Measurements from ENCODE around the gene OR6N2.

Gene OR6N2

GRCh38 chr1:158781104-158781503 is at the start of gene OR6N2:
Gene OR6N2, minus strand, starts transcription at chr1:158781204. Its CDS starts 3,569 bp downstream, at chr1:158777635.
- DNase-seq (ENCODE audit: low read depth, low spot score) = no peak

- DNase-seq (ENCODE audit: low read depth, low spot score) = no peak
These were observed 49.2 kb upstream of the OR6N2 start for GRCh38 chr1:158830074-158830677.

- no peak for DNase-seq (ENCODE audit: low read depth, low spot score)
These were observed 40.7 kb upstream of the OR6N2 start for GRCh38 chr1:158821723-158822122.

- no peak for DNase-seq (ENCODE audit: low read depth, low spot score)
These were observed 38.7 kb upstream of the OR6N2 start for GRCh38 chr1:158819461-158820443.

GRCh38 chr1:158818975-158819431 is 38.0 kb upstream of the OR6N2 start:
- no peak for DNase-seq (ENCODE audit: low read depth, low spot score)

- DNase-seq (ENCODE audit: low read depth, low spot score) = no peak
These were observed 37.6 kb upstream of the OR6N2 start for GRCh38 chr1:158818560-158818959.

- no peak for DNase-seq (ENCODE audit: low read depth, low spot score)
These were observed 34.0 kb upstream of the OR6N2 start for GRCh38 chr1:158814970-158815369.

- DNase-seq (ENCODE audit: low read depth, low spot score) = no peak
These were observed 32.2 kb upstream of the OR6N2 start for GRCh38 chr1:158813164-158813563.

GRCh38 chr1:158812336-158812735 is 31.3 kb upstream of the OR6N2 start:
- DNase-seq (ENCODE audit: low read depth, low spot score) = no peak

GRCh38 chr1:158810311-158810710 is 29.3 kb upstream of the OR6N2 start:
- no peak for DNase-seq (ENCODE audit: low read depth, low spot score)

GRCh38 chr1:158809862-158810261 is 28.9 kb upstream of the OR6N2 start:
- DNase-seq (ENCODE audit: low read depth, low spot score) = no peak

GRCh38 chr1:158809256-158809655 is 28.3 kb upstream of the OR6N2 start:
- DNase-seq (ENCODE audit: low read depth, low spot score) = no peak

- DNase-seq (ENCODE audit: low read depth, low spot score) = no peak
These were observed 26.0 kb upstream of the OR6N2 start for GRCh38 chr1:158806916-158807536.

GRCh38 chr1:158803678-158804077 is 22.7 kb upstream of the OR6N2 start:
- DNase-seq (ENCODE audit: low read depth, low spot score) = no peak

GRCh38 chr1:158801396-158801795 is 20.4 kb upstream of the OR6N2 start:
- DNase-seq (ENCODE audit: low read depth, low spot score) = no peak

GRCh38 chr1:158800526-158800925 is 19.5 kb upstream of the OR6N2 start:
- no peak for DNase-seq (ENCODE audit: low read depth, low spot score)

GRCh38 chr1:158799689-158800088 is 18.7 kb upstream of the OR6N2 start:
- no peak for DNase-seq (ENCODE audit: low read depth, low spot score)

- DNase-seq (ENCODE audit: low read depth, low spot score) = no peak
These were observed 17.5 kb upstream of the OR6N2 start for GRCh38 chr1:158798531-158798930.

- DNase-seq (ENCODE audit: low read depth, low spot score) = no peak
These were observed 13.2 kb upstream of the OR6N2 start for GRCh38 chr1:158794247-158794646.

- DNase-seq (ENCODE audit: low read depth, low spot score) = peak; percentile 45
These were observed 12.6 kb upstream of the OR6N2 start for GRCh38 chr1:158793604-158794003.

GRCh38 chr1:158771950-158772866 is 8.8 kb downstream of the OR6N2 start, which contains the start of gene OR6N1:
Gene OR6N1, minus strand, starts transcription at chr1:158772195. Its CDS starts 5,513 bp downstream, at chr1:158766682.
- no peak for DNase-seq (ENCODE audit: low read depth, low spot score)

Measured in iPS DF 19.7 (cell line).